SK-N-DZ (cell line): Measurements from ENCODE around the gene PCBP3.
"Not testable (repeated sequence)": the region's sequence is repeated elsewhere in the genome, so short reads cannot be mapped to it uniquely, and the experiment has no call there.

ENCODE experiments used
- DNase-seq: peaks from one replicate; pipeline ENCODE4 v3.0.0-alpha.2; 2015; ENCODE audit warnings: low spot score

PCBP3 gene

GRCh38 chr21:45613396-45613795 lies 30.1 kb upstream of the PCBP3 start:
- DNase-seq: no peak

- no peak for DNase-seq
Measured at GRCh38 chr21:45613881-45614280, 29.6 kb upstream of the PCBP3 start.

DNA sequence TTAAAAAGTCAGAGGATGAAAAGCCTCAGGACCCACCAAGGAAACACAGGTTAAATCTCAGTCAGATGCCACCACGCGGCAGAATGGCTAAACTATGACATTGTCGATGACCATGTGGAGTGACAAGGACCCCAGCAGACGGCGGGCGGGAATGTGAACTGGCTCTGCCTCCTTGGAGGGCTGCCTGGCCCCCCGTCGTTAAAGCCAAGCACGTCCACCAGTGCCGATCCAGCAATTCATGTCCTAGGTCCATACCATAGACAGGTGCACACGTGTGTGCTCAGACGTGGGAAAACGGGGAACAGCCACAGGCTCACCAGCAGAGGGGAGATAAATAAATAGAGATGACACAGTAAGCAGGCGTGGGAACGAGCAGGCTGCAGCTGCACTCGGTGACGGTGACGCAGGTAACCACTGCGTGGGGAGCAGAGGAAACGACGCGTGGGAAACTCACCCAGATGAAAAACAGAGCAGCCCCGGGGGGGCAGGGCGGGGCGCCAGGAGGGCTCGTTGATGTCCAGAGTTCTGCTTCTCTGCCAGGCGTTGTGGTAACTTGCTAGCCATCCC lies 28.3 kb upstream of the PCBP3 start:
- DNase-seq: peak; percentile 59

GRCh38 chr21:45617021-45617921 lies 26.3 kb upstream of the PCBP3 start:
- peak; percentile 44 for DNase-seq

GRCh38 chr21:45618287-45618686 lies 25.2 kb upstream of the PCBP3 start:
- no peak for DNase-seq

DNA sequence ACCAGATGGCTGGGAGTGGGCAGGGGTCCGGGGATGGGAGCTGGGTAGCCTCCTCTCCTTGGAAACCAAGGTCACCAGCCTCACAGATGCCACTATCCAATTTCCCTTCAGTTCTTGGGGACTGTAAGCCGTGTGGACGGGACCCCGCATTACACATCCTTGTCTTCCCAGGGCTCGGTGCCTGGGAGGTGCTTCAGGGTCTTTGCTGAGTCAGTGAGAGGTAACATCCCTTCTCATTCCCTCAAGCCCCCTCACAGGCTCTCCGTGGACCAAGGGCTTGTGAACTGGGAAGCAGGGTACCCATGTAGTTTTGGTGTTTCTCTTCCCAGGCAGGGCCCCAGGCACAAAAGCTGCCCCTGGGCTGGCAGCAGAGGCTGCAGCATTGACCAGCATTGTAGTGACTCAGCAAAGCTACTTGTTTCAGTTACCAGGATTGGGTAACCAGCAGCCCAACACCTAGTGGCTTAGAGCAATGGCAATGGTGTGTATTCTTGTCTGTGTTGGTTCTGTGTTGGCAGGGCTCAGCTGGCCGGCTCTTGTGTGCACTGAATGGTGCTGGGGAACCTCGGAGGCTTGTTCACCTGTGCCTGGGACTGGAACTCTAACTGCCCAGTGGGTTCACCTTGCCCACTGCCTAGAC lies 24.6 kb upstream of the PCBP3 start:
- no peak for DNase-seq

DNA sequence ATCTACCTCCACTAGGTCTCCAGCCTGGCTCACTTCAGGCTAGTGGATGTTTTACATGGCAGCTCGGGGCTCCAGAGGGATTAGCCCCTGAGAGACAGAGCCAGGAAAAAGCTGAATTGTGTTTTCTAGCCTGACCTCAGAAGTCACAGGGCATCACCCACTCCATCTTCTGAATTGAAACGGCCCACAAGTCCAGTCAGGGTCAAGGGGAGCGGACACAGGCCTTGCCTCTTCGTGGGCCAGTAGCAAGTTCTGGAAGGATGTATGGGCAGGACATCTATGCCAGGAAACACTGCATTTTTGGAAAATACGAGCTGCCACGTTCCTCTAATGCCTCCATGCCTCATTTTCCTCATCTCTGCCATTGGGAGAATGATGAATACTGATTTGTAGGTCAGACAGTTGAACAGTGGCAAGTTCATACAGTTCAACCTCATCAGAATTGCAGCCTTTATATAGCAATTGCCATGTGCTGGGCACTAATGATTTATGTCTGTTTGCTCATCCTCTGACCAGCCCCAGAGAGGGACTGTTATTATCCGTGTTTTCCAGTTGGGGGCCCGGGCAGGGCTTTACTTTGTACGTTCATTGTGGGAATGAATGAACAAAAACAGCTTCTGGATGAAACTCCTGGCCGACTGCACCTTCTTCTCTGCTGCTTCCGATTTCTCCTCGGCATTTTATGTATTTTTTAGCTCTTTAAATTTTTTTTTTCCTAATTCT lies 23.2 kb upstream of the PCBP3 start:
- no peak for DNase-seq

GRCh38 chr21:45621435-45622331 lies 21.8 kb upstream of the PCBP3 start:
- not testable (repeated sequence) for DNase-seq

DNA sequence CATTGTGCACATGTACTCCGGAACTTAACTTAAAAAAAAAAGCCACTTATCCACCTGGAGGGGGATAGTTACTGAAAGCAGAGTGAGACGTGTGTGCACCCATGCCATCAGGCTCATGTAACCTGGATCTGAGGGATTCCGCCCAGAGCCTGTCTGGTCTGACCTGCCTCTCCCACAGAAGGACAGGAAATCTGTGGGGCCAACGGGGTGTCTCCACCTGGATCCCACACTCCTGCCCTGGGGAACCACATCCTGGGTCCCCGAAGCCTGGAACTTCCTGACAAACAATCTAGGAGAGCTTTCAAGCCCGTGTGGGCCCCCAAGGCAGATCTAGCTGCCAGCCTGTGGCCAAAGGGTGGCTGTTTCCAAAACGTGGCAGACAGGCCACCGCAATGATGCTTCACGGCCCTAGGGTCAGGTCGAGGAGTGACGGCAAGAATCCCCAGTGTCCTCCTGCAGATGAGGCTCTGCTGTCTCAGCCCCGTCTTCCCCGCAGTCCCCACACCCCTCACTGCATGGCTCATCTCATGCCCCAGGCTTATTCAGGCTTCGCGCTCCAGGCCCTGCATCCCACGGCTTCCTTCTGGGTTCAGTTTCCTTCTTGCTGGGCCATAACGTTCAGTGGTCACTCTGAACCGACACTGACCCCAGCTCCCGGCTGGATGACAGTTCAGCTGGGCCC lies 21.0 kb upstream of the PCBP3 start:
- DNase-seq: no peak

GRCh38 chr21:45623436-45623835 lies 20.1 kb upstream of the PCBP3 start:
- no peak for DNase-seq

GRCh38 chr21:45626127-45626526 lies 17.4 kb upstream of the PCBP3 start:
- DNase-seq: not testable (repeated sequence)

DNA sequence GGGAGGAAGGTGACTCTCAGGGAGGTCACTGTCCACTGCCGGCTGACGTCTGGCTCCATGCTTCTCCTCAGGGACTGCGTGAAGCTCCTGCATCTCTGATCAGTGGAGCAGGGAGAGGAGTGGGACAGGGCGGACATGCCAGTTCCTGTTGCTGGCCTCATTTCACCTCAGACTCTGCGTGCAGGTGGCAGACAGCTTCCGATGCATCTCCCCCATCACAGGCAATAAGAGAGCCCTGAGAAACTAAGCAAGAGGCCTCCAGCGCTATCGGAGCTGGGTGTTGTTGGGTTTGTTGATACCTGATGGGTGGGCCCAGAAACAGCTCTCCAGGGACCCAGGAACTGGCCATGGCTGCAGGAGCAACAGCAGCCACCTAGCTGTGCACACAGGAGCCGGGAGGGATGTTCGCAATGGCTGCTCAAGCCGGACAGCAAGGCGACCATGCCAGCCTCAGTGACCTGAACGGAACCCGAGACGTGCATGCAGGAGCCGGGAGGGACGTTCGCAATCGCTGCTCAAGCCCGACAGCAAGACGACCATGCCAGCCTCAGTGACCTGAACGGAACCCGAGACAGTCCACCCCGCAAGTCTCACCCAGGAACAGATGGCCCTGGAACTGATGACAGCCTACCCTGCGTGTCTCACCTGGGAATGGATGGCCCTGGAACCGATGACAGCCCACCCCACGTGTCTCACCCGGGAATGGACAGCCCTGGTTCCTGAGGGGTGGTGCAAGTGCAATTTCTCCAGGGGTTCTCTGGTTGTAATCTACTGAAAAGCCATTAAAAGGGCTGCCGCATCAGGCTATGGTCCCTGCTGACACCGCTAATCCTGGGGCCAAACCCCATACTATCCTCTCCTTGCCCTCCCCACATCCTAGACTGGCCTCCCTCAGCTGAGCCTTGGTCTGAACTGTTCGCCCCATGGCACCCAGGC lies 14.2 kb upstream of the PCBP3 start:
- DNase-seq: no peak

- DNase-seq: no peak
Measured at GRCh38 chr21:45630066-45630694, 13.3 kb upstream of the PCBP3 start.

DNA sequence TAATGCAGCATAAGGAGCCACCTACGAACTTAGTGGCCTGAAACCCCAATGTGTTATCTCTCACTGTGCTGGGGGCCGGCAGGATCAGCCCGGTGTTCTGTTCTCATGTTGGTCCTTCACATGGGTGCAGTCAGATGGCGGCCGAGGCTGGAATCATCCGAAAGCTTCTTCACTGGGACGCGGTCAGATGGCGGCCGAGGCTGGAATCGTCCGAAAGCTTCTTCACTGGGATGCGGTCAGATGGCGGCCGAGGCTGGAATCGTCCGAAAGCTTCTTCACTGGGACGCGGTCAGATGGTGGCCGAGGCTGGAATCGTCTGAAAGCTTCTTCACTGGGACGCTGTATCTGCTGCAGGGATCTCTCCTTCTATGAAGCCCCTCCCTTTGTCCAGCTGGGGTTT lies 12.6 kb upstream of the PCBP3 start:
- no peak for DNase-seq

DNA sequence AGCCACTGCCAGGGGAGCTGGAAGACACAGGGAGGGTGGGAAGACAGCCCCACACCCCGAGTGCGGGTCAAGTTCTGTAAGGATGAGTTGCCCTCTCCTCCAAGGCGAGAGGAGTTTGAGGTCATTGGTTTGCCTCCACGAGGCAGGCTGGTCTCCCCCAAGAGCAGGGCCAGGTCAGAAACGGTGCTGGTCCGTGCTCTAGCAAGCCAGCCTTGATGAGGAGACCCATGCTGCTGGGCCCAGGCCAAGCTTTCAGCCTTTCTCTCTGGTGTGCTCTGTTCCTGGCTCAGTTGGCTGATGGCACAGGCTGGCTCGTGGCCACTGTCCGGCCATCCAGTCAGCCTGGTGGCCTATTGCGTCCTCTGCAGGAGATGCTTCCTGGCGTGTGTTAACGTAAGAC lies 12.0 kb upstream of the PCBP3 start:
- no peak for DNase-seq

GRCh38 chr21:45632160-45632559 lies 11.4 kb upstream of the PCBP3 start:
- no peak for DNase-seq

DNA sequence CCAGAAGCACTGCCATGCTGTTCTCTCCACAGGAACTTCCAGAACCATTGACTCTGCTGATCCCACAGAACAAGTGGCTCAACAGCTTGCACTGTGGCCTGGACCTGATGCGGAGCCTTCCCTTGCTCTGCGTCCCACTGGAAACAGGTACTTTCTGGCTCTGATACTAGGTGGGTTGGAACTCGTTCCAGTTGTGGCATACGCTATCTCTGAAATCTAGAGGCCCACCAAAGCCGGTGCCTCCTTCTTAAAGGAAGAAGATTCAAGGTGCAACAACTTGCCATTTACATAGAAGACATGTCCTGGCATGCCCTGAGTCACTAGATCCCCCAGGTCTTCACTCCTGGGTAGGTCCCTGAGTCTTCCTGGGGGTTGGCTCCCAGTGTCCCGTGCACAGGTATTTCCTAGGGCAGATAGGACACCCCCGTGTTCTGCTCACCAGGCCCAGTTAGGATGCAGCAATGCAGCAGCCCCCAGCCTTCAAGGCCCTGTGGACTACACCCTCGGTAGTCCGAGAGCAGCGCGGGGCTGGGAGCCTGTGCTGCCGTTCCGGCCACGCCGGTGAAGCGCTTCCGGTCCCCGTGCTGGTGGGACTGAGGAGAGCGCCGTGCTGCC lies 10.8 kb upstream of the PCBP3 start:
- no peak for DNase-seq

GRCh38 chr21:45634511-45635183 lies 8.9 kb upstream of the PCBP3 start:
- no peak for DNase-seq
